H1 (cell line): ENCODE measurements around the gene INAVA. TPM values are rescaled to one million over a fixed set of nuclear protein-coding genes. Genes with fewer than 3 reads are reported as not detected.

Experiments used
- CREB1 ChIP-seq: IDR thresholded peaks from 2 replicates; pipeline ENCODE4 v1.6.1; 2012; ENCODE audit warnings: inconsistent platforms
- CTBP2 ChIP-seq: IDR thresholded peaks from 2 replicates; pipeline ENCODE4 v1.7.0; 2011; ENCODE audit warnings: borderline replicate concordance, mild to moderate bottlenecking, moderate library complexity, mixed read lengths, low read length; ENCODE audit not compliant: insufficient read depth, insufficient read length
- EGR1 ChIP-seq: IDR thresholded peaks from 2 replicates; pipeline ENCODE4 v1.6.1; 2011; ENCODE audit warnings: low read depth, low read length, borderline replicate concordance
- GABPA ChIP-seq: IDR thresholded peaks from 2 replicates; pipeline ENCODE4 v1.6.1; 2011; ENCODE audit warnings: mild to moderate bottlenecking, low read length, moderate library complexity, borderline replicate concordance; ENCODE audit not compliant: insufficient read depth
- PHF8 ChIP-seq: fragments of 200-600 bp; sonication (generic); conservative IDR thresholded peaks from 2 replicates; pipeline ENCODE4 v1.7.1; 2012; ENCODE audit warnings: low read depth, mild to moderate bottlenecking, inconsistent platforms, low read length, moderate library complexity
- POLR2A ChIP-seq, 2 experiments: IDR thresholded peaks; 1 replicate in 1 of 2; 2 replicates in 1 of 2; pipeline ENCODE4 v1.6.1; 2011; ENCODE audit warnings: low read depth in 2 of 2, low read length in 2 of 2, mild to moderate bottlenecking in 2 of 2; ENCODE audit errors: control extremely low read depth in 1 of 2
- SAP30 ChIP-seq: fragments of 300-600 bp; sonication (generic); IDR thresholded peaks from 2 replicates; pipeline ENCODE4 v1.7.1; 2012; ENCODE audit warnings: low read length, moderate library complexity, mild to moderate bottlenecking, inconsistent platforms; ENCODE audit not compliant: insufficient read depth, insufficient replicate concordance
- SP1 ChIP-seq: IDR thresholded peaks from 2 replicates; pipeline ENCODE4 v1.6.1; 2011; ENCODE audit warnings: low read depth, low read length
- SP2 ChIP-seq: IDR thresholded peaks from 2 replicates; pipeline ENCODE4 v1.6.1; 2012; ENCODE audit warnings: mild to moderate bottlenecking, low read length, inconsistent platforms
- polyA plus RNA-seq, 7 experiments: library from polyadenylated mRNA; depleted of rRNA in 3 of 7; stranded (reverse) in 5 of 7; unstranded in 2 of 7; fragments of >200 nt in 5 of 7; fragments of 200-250 nt in 2 of 7; gene quantifications; 1 replicate in 5 of 7; 2 replicates in 1 of 7; 4 replicates in 1 of 7; pipeline versions ENCODE4 v1.2.1 to v1.2.3, GENCODE V29; 2011 to 2013; ENCODE audit warnings: missing spikeins in 2 of 7, mixed read lengths in 2 of 7
- total RNA-seq: library from RNA; stranded (reverse); fragmentation: NEBNext Ultra II Directional; extraction: Animal tissue kit (Norgen Biotek cat#: 25700); gene quantifications from 2 replicates; pipeline ENCODE4 v1.2.1, GENCODE V29; 2021
- TF ChIP-seq, protein P1 (sequence below): fragments of 300-600 bp; sonication (generic); IDR thresholded peaks from 2 replicates; pipeline ENCODE4 v1.7.1; 2012; ENCODE audit warnings: low read length, moderate library complexity, mild to moderate bottlenecking, inconsistent platforms; ENCODE audit not compliant: insufficient replicate concordance
- TF ChIP-seq, protein P2 (sequence below): IDR thresholded peaks from 2 replicates; pipeline ENCODE4 v1.6.1; 2012; ENCODE audit warnings: low read length, inconsistent platforms

The INAVA gene
- total and polyA plus RNA-seq, 2 of the 8 experiments (the other 6 are each of a cell fraction or from before 2014, with no cell fraction given), result 46.8 to 49.3 TPM

DNA sequence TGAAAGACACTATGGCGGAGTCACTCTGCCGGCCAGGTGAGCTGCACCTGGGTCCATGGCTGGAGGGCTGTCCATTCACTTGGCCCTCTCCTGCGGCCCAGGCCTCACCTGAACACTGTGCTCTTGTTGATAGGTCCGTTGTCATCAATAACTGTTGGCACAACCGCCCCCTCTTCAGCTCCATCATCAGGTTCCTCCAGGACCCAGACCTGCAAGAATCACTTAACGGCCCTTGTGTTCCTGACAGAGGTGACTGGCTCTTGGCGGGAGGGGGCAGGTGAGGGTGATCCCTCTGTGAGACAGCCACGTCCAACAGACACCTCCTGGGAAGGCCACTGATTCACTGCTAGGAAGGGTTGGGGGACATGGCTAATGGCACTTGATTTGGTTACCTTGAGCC lies 54.9 kb downstream of the INAVA start (continued):
- TF ChIP-seq, protein P1, sequence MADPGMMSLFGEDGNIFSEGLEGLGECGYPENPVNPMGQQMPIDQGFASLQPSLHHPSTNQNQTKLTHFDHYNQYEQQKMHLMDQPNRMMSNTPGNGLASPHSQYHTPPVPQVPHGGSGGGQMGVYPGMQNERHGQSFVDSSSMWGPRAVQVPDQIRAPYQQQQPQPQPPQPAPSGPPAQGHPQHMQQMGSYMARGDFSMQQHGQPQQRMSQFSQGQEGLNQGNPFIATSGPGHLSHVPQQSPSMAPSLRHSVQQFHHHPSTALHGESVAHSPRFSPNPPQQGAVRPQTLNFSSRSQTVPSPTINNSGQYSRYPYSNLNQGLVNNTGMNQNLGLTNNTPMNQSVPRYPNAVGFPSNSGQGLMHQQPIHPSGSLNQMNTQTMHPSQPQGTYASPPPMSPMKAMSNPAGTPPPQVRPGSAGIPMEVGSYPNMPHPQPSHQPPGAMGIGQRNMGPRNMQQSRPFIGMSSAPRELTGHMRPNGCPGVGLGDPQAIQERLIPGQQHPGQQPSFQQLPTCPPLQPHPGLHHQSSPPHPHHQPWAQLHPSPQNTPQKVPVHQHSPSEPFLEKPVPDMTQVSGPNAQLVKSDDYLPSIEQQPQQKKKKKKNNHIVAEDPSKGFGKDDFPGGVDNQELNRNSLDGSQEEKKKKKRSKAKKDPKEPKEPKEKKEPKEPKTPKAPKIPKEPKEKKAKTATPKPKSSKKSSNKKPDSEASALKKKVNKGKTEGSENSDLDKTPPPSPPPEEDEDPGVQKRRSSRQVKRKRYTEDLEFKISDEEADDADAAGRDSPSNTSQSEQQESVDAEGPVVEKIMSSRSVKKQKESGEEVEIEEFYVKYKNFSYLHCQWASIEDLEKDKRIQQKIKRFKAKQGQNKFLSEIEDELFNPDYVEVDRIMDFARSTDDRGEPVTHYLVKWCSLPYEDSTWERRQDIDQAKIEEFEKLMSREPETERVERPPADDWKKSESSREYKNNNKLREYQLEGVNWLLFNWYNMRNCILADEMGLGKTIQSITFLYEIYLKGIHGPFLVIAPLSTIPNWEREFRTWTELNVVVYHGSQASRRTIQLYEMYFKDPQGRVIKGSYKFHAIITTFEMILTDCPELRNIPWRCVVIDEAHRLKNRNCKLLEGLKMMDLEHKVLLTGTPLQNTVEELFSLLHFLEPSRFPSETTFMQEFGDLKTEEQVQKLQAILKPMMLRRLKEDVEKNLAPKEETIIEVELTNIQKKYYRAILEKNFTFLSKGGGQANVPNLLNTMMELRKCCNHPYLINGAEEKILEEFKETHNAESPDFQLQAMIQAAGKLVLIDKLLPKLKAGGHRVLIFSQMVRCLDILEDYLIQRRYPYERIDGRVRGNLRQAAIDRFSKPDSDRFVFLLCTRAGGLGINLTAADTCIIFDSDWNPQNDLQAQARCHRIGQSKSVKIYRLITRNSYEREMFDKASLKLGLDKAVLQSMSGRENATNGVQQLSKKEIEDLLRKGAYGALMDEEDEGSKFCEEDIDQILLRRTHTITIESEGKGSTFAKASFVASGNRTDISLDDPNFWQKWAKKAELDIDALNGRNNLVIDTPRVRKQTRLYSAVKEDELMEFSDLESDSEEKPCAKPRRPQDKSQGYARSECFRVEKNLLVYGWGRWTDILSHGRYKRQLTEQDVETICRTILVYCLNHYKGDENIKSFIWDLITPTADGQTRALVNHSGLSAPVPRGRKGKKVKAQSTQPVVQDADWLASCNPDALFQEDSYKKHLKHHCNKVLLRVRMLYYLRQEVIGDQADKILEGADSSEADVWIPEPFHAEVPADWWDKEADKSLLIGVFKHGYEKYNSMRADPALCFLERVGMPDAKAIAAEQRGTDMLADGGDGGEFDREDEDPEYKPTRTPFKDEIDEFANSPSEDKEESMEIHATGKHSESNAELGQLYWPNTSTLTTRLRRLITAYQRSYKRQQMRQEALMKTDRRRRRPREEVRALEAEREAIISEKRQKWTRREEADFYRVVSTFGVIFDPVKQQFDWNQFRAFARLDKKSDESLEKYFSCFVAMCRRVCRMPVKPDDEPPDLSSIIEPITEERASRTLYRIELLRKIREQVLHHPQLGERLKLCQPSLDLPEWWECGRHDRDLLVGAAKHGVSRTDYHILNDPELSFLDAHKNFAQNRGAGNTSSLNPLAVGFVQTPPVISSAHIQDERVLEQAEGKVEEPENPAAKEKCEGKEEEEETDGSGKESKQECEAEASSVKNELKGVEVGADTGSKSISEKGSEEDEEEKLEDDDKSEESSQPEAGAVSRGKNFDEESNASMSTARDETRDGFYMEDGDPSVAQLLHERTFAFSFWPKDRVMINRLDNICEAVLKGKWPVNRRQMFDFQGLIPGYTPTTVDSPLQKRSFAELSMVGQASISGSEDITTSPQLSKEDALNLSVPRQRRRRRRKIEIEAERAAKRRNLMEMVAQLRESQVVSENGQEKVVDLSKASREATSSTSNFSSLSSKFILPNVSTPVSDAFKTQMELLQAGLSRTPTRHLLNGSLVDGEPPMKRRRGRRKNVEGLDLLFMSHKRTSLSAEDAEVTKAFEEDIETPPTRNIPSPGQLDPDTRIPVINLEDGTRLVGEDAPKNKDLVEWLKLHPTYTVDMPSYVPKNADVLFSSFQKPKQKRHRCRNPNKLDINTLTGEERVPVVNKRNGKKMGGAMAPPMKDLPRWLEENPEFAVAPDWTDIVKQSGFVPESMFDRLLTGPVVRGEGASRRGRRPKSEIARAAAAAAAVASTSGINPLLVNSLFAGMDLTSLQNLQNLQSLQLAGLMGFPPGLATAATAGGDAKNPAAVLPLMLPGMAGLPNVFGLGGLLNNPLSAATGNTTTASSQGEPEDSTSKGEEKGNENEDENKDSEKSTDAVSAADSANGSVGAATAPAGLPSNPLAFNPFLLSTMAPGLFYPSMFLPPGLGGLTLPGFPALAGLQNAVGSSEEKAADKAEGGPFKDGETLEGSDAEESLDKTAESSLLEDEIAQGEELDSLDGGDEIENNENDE, result no peak
- TF ChIP-seq POLR2A (IDR thresholded peaks at IDR 0.05; ENCODE audit: control extremely low read depth in 1 of 2, low read depth in 2 of 2, low read length in 2 of 2) (no peak), CTBP2 (no peak), PHF8 (no peak), CREB1 (no peak), SP2 (no peak), SP1 (no peak), GABPA (no peak), SAP30 (no peak), EGR1 (no peak)
- TF ChIP-seq, protein P2, sequence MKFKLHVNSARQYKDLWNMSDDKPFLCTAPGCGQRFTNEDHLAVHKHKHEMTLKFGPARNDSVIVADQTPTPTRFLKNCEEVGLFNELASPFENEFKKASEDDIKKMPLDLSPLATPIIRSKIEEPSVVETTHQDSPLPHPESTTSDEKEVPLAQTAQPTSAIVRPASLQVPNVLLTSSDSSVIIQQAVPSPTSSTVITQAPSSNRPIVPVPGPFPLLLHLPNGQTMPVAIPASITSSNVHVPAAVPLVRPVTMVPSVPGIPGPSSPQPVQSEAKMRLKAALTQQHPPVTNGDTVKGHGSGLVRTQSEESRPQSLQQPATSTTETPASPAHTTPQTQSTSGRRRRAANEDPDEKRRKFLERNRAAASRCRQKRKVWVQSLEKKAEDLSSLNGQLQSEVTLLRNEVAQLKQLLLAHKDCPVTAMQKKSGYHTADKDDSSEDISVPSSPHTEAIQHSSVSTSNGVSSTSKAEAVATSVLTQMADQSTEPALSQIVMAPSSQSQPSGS, result no peak
